ENCODE results near the gene PLG.
"Not testable (repeated sequence)": the region's sequence is repeated elsewhere in the genome, so short reads cannot be mapped to it uniquely, and the experiment has no call there.

Gene PLG

GRCh38 chr6:160775792-160776580 lies 73.9 kb downstream of the PLG start:
- no peak for DNase-seq (ENCODE audit: low read depth in 2 of 2)

GRCh38 chr6:160779095-160779494 lies 77.1 kb downstream of the PLG start:
- not testable (repeated sequence) for DNase-seq (ENCODE audit: low read depth in 2 of 2)

- not testable (repeated sequence) for DNase-seq (ENCODE audit: low read depth in 2 of 2)
Measured at GRCh38 chr6:160780656-160781055, 78.6 kb downstream of the PLG start.

- DNase-seq (ENCODE audit: low read depth in 2 of 2): no peak
Measured at GRCh38 chr6:160781298-160781697, 79.3 kb downstream of the PLG start.

- DNase-seq (ENCODE audit: low read depth in 2 of 2): no peak
Measured at GRCh38 chr6:160782228-160782627, 80.2 kb downstream of the PLG start.

GRCh38 chr6:160783741-160784140 lies 81.7 kb downstream of the PLG start:
- no peak for DNase-seq (ENCODE audit: low read depth in 2 of 2)

GRCh38 chr6:160788126-160788525 lies 86.1 kb downstream of the PLG start:
- DNase-seq (ENCODE audit: low read depth in 2 of 2): not testable (repeated sequence)

GRCh38 chr6:160788806-160789205 lies 86.8 kb downstream of the PLG start:
- no peak for DNase-seq (ENCODE audit: low read depth in 2 of 2)

- no peak for DNase-seq (ENCODE audit: low read depth in 2 of 2)
Measured at GRCh38 chr6:160789263-160790027, 87.4 kb downstream of the PLG start.

GRCh38 chr6:160790028-160790792 lies 88.2 kb downstream of the PLG start:
- DNase-seq (ENCODE audit: low read depth in 2 of 2): no peak

GRCh38 chr6:160791459-160791858 lies 89.4 kb downstream of the PLG start:
- no peak for DNase-seq (ENCODE audit: low read depth in 2 of 2)

GRCh38 chr6:160791981-160792418 lies 90.0 kb downstream of the PLG start:
- no peak for DNase-seq (ENCODE audit: low read depth in 2 of 2)

- DNase-seq (ENCODE audit: low read depth in 2 of 2): no peak
Measured at GRCh38 chr6:160792708-160793107, 90.7 kb downstream of the PLG start.

GRCh38 chr6:160793652-160794051 lies 91.6 kb downstream of the PLG start:
- DNase-seq (ENCODE audit: low read depth in 2 of 2): no peak

GRCh38 chr6:160795721-160796120 lies 93.7 kb downstream of the PLG start:
- no peak for DNase-seq (ENCODE audit: low read depth in 2 of 2)

- DNase-seq (ENCODE audit: low read depth in 2 of 2): no peak
Measured at GRCh38 chr6:160798625-160799024, 96.6 kb downstream of the PLG start.

- DNase-seq (ENCODE audit: low read depth in 2 of 2): no peak
Measured at GRCh38 chr6:160799801-160800506, 97.9 kb downstream of the PLG start.

GRCh38 chr6:160801418-160801817 lies 99.4 kb downstream of the PLG start:
- DNase-seq (ENCODE audit: low read depth in 2 of 2): no peak

GRCh38 chr6:160802049-160802448 lies 100.0 kb downstream of the PLG start:
- DNase-seq (ENCODE audit: low read depth in 2 of 2): not testable (repeated sequence)

All from stimulated activated CD8-positive, alpha-beta memory T cell treated with anti-CD3 and anti-CD28 coated beads, Interleukin-15, amount 100 ng/mL, for 48 hours (primary cell).